Peyer's patch (tissue), 4 donors: ENCODE results near the gene C16orf89.

Experiments
- POLR2A ChIP-seq, 2 donors: fragments of 450-650 bp; IDR thresholded peaks; one replicate each; pipeline ENCODE4 v1.5.1; 2017; ENCODE audit warnings: antibody characterized with exemption in 2 of 2, mild to moderate bottlenecking in 2 of 2, moderate library complexity in 2 of 2
- TF ChIP-seq, protein P1 (sequence below), 6 experiments: fragments of 450-650 bp in 4 of 6; fragments of 200-600 bp in 2 of 6; sonication (generic) in 1 of 6; IDR thresholded peaks; one replicate each; pipeline ENCODE4 v1.5.1; 2017 to 2019; ENCODE audit warnings: antibody characterized with exemption in 6 of 6, mild to moderate bottlenecking in 3 of 6, moderate library complexity in 1 of 6

DNA sequence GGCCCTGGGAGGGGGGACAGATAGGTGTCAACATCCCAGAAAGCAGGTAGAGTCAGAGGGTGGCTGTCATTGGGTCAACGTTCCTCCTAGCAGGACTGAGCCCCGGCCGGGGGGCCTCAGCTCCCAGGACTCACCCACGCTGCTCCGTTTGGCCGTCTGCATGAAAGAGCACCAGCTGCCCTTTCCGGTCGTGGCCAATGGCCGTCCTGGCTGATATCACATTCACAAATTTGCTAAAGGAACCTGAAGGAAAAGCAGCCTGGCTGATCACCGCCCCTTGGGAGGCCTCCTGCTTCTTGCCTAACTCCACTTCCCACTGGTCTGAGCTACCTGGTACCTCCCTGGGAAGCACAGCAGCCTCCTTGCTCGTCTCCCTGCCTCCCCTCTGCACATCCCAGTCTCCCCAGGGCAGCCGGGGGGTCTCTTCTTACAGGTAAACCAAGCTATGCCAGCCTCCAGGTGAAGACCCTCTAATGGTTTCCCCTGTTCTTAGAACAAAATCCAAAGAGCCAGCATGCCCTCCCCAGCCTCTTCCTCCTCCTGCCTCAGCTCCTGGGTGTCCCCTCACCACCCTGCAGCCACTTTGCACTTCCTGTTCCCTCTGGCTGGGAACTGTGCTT lies 35.4 kb downstream of the C16orf89 start:
- TF ChIP-seq, protein P1, sequence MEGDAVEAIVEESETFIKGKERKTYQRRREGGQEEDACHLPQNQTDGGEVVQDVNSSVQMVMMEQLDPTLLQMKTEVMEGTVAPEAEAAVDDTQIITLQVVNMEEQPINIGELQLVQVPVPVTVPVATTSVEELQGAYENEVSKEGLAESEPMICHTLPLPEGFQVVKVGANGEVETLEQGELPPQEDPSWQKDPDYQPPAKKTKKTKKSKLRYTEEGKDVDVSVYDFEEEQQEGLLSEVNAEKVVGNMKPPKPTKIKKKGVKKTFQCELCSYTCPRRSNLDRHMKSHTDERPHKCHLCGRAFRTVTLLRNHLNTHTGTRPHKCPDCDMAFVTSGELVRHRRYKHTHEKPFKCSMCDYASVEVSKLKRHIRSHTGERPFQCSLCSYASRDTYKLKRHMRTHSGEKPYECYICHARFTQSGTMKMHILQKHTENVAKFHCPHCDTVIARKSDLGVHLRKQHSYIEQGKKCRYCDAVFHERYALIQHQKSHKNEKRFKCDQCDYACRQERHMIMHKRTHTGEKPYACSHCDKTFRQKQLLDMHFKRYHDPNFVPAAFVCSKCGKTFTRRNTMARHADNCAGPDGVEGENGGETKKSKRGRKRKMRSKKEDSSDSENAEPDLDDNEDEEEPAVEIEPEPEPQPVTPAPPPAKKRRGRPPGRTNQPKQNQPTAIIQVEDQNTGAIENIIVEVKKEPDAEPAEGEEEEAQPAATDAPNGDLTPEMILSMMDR (IDR thresholded peaks at IDR 0.05) = no peak
- no peak for TF ChIP-seq POLR2A (IDR thresholded peaks at IDR 0.05)
